ENCODE results near the gene RPGRIP1.

GRCh38 chr14:21308479-21309237 lies 28.8 kb downstream of the RPGRIP1 start:
- TF ChIP-seq EP300 (conservative IDR thresholded peaks at IDR 0.05; ENCODE audit: poor library complexity, severe bottlenecking) (no peak), RAD21 (conservative IDR thresholded peaks at IDR 0.05) (no peak)
- TF ChIP-seq, protein P1, sequence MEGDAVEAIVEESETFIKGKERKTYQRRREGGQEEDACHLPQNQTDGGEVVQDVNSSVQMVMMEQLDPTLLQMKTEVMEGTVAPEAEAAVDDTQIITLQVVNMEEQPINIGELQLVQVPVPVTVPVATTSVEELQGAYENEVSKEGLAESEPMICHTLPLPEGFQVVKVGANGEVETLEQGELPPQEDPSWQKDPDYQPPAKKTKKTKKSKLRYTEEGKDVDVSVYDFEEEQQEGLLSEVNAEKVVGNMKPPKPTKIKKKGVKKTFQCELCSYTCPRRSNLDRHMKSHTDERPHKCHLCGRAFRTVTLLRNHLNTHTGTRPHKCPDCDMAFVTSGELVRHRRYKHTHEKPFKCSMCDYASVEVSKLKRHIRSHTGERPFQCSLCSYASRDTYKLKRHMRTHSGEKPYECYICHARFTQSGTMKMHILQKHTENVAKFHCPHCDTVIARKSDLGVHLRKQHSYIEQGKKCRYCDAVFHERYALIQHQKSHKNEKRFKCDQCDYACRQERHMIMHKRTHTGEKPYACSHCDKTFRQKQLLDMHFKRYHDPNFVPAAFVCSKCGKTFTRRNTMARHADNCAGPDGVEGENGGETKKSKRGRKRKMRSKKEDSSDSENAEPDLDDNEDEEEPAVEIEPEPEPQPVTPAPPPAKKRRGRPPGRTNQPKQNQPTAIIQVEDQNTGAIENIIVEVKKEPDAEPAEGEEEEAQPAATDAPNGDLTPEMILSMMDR (IDR thresholded peaks at IDR 0.05; ENCODE audit: poor library complexity, severe bottlenecking), result no peak

Data from neural cell (in vitro differentiated cells).